GM19467 (cell line): ENCODE measurements around the gene TPSD1.
"Not testable (repeated sequence)": the region's sequence is repeated elsewhere in the genome, so short reads cannot be mapped to it uniquely, and the experiment has no call there.

Experiments
- ATAC-seq: cut with Tn5 transposase; IDR thresholded peaks from one replicate; pipeline ENCODE4 v1.9.1; 2021; ENCODE audit warnings: mild to moderate bottlenecking, moderate library complexity; ENCODE audit not compliant: unreplicated experiment

TPSD1 gene

DNA sequence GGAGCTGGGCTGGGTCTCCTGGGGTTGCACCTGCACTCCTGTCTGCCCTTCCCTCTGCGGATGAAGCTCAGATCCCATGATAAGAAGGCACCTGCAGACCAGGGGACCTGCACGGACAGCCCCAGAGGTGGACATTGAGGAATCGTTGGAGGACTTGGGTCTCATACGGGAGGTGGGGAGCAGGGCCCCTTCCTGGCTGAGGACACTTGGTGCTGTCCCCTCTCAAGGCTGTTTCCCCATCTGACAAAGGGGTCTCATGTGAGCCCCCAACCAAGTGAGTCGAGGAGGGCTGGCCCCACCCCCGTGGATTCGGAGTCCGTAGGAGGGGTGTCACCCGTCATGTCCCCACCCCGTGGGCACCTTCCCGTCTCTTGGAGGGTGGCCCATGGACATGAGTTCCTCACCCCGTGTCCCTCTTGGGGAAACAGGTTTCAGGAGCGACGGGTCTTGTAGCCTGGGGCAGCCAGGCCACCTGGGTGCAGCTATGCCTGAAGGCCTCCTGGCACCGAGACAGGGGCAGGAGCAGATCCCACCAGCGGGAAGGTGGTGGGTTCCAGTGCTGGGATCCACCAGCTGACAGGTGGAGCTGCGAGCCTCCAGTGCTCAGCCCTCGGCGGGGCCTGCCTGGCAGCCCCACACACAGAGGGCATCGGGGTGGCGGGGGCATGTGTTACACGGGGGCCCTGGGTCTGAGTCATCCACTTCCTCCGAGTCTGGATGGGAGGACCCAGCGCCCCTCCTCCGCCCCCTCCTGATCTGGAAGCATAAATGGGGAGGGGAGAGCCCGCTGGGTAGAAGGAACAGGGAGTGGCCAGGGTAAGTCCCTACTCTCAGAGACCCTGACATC is at the start of gene TPSD1:
Gene TPSD1 (plus strand): TSS at position 794 of the 847 bp plus-strand sequence. CDS start 212 bp downstream, outside the sequence.
- not testable (repeated sequence) for ATAC-seq

DNA sequence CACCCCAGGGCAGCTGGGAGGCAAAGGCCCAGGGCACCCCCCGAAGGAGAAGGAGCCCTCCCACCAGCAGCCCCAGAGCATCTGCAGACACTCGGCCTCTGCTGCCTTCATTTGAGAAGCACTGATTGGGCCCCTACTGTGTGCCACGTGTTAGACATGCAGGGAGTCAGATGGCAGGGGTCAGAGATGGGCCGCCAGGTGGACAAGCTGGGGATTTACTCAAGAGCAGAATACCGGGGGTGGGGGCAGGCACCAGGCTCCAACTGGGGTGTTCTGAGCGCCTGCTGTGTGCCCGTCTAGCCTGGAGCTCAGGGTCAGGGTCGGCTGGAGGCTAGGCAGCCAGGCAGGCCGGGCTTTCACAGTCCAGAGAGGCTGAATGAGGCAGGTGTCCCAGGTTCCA is 49.5 kb upstream of the TPSD1 start:
- no peak for ATAC-seq

DNA sequence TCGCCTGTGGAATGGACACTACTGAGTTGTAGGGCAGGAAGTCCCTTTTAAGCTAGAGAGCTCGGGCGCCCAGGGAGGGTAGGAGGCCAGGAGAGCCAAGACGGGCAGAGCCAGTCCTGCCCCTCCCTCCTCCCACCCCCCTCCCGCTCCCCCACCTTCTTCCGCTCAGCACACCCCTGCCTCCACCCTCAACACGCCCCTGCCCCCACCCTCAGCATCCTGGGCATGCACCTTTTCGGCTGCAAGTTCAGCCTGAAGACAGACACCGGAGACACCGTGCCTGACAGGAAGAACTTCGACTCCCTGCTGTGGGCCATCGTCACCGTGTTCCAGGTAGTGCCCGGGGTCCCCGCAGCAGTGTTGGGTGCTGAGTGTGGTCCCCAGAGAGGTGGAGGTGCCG is 49.1 kb upstream of the TPSD1 start:
- no peak for ATAC-seq

GRCh38 chr16:1208239-1208830 is 47.5 kb upstream of the TPSD1 start:
- ATAC-seq = no peak

DNA sequence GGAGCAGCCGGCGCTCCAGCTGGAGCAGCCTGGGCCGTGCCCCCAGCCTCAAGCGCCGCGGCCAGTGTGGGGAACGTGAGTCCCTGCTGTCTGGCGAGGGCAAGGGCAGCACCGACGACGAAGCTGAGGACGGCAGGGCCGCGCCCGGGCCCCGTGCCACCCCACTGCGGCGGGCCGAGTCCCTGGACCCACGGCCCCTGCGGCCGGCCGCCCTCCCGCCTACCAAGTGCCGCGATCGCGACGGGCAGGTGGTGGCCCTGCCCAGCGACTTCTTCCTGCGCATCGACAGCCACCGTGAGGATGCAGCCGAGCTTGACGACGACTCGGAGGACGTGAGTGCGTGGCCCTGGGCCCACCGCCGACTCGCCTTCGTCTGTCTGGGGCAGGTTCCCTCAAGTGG is 46.8 kb upstream of the TPSD1 start:
- ATAC-seq = no peak

DNA sequence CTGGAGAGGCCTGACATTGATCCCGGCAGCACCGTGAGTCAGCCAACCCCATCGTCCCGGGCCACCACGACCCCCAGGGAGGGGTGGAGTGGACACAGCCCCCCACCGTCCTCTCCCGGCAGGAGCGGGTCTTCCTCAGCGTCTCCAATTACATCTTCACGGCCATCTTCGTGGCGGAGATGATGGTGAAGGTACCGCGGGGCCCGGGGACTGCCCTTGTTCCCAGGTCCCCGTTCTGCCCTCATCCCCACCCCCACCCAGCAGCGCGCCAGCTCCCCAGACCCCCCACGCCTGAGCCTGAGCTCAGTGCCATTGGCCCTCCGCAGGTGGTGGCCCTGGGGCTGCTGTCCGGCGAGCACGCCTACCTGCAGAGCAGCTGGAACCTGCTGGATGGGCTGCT is 45.4 kb upstream of the TPSD1 start:
- no peak for ATAC-seq

DNA sequence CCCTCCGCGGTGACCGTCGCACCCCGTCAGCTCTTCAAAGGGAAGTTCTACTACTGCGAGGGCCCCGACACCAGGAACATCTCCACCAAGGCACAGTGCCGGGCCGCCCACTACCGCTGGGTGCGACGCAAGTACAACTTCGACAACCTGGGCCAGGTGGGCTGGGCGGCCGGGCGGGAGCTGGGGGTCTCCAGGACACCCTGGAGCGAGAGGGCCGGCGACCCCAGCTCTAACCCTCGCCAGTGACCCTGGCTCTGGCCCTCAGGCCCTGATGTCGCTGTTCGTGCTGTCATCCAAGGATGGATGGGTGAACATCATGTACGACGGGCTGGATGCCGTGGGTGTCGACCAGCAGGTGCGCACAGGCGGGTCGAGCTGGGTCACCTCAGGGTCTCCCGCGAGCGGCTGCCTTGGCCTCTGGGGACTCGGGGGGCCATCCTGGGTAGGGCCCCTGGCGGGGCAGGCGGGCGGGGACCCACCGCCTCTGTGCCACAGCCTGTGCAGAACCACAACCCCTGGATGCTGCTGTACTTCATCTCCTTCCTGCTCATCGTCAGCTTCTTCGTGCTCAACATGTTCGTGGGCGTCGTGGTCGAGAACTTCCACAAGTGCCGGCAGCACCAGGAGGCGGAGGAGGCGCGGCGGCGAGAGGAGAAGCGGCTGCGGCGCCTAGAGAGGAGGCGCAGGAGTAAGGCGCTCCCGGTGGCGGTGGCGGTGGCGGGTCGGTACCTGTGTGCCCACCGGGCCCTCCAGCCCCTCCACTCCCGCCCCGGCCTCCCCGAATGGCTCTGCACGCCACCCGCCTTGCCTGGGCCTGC is 44.2 kb upstream of the TPSD1 start:
- no peak for ATAC-seq

DNA sequence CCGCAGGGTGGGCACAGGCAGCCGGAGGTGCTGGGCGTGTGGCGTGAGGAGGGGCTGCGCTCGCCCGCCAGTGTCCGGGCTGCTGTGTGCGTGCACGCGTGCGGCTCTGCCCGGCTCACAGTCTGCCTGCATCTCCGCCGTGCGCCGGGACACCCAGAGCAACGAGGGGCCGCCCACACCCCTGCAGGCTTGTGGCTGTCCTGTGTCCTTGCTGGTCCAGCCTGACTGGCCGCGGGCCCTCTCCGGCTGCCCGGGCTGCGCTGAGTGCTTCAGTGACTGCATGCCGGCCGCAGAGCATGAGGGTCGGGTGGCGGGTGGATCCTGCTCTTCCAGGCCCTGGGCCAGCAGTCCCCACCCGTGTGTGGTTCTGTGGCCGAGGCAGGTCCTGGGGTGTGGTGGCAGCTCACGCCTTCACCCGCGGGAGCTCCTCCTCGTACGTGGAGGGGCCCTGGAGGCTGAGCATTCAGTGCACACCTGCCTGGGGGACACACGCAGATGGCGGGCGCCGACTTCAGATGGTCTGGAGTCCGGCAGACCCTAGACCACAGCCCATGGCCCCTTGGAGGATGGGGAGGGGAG is 43.2 kb upstream of the TPSD1 start:
- no peak for ATAC-seq

DNA sequence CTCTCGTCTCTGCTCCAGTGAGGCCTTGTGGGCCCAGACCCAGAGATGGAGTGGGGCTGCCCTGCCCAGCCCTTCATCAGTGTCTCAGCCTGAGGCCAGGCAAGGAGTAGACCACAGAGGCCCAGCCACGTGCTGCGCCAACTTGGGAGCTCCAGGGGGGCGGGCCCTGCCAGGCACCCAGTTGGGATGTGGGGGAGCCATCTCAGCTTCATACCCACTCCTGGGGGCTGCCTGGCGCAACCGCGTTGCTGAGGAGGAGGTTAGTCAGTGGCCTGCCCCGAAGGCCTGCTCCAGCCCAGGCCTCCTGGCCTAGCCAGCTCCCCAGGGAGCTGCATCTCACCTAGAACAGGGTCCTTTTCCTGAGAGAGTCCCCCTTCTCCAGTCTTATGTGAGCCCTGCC is 42.6 kb upstream of the TPSD1 start:
- ATAC-seq = no peak

- ATAC-seq = no peak
Measured at GRCh38 chr16:1213796-1214372, 42.0 kb upstream of the TPSD1 start.

GRCh38 chr16:1214719-1215118 is 41.1 kb upstream of the TPSD1 start:
- no peak for ATAC-seq

- ATAC-seq = no peak
Measured at GRCh38 chr16:1215574-1216295, 40.1 kb upstream of the TPSD1 start.

DNA sequence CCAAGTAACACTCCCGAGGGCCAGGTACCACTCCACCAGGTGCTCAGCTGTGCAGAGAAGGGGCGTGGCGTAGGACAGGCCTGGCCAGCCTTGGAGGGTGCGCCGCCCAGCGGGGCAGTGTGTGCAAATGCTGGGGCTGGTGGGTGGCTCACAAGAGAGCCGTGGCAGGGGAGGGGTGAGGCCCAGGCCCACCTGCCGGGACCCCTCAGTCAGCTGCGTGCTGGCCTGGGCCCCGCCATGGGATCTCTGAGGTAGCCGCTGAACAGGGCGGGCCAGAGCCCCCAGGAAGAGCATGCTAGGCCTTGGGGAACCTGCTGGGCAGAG is 39.6 kb upstream of the TPSD1 start:
- ATAC-seq = no peak

DNA sequence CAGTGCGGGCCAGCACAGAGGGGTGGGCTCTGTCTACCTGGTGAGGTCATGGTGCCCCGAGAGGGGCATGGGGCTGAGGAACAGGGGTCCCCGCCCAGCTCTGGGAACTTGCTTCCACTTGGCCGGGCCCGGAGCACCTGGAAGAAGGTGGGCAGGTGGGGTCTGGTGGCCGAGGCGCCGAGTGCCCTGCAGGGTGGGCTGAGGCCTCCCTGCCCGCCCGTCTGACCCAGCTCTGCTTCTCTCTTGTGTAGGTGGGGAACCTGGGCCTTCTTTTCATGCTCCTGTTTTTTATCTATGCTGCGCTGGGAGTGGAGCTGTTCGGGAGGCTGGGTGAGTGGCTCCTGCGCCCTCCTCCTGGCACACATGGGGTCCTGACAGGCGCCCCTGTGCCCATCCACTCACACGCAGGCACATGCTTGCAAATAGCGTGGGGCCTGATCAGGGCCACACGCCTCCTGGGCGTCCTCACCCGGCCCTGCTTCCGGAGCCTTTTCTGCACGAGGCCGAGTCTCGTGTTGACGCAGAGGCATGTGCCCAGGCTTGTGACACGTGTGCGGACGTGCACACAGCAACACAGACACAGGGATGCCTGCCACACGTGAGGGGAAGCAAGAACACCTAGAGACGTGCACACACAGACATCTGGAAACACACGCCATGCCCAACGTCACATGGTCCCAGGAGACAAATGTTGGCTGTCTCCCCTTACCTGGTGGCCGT is 39.0 kb upstream of the TPSD1 start:
- ATAC-seq = no peak

DNA sequence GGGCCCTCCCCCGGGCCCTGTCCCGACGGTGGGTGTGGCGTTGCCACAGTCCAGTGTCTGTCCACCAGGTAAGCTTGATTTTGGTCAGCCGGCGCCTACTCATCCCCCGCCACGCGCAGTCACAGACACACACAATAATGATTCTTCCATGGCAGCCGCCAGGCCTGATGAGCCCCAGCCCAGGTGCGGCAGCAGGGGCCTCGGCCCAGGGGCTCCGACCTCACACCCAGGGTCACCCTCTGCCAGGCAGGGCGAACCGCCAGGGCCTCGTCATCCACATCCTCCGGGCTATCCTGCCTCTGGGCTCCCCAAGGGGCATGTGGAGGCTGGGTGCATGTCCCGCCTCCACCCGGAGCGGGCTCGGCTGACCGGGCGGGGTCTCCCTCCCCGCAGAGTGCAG is 38.3 kb upstream of the TPSD1 start:
- ATAC-seq = no peak

DNA sequence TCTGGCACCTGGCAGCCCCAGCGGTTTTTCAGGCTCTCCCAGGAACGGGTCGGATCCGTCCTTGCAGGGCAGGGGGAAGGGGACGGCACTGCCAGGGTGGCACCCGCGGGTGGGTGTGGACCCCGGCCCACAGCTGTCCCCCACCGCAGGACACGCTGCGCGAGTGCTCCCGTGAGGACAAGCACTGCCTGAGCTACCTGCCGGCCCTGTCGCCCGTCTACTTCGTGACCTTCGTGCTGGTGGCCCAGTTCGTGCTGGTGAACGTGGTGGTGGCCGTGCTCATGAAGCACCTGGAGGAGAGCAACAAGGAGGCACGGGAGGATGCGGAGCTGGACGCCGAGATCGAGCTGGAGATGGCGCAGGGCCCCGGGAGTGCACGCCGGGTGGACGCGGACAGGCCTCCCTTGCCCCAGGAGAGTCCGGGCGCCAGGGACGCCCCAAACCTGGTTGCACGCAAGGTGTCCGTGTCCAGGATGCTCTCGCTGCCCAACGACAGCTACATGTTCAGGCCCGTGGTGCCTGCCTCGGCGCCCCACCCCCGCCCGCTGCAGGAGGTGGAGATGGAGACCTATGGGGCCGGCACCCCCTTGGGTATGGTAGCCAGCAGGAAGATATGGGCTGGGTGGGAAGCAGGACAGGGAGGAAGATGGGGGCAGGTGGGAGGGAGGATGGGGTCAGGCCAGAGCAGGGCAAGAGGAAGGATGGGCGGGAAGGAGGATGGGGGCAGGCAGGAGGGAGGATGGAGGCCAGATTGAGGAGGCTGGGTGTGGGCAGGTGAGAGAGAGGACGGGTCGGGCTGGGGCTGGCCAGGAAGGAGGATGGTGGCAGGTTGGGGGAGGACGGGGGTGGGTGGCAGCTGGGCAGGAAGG is 37.6 kb upstream of the TPSD1 start:
- ATAC-seq = no peak

DNA sequence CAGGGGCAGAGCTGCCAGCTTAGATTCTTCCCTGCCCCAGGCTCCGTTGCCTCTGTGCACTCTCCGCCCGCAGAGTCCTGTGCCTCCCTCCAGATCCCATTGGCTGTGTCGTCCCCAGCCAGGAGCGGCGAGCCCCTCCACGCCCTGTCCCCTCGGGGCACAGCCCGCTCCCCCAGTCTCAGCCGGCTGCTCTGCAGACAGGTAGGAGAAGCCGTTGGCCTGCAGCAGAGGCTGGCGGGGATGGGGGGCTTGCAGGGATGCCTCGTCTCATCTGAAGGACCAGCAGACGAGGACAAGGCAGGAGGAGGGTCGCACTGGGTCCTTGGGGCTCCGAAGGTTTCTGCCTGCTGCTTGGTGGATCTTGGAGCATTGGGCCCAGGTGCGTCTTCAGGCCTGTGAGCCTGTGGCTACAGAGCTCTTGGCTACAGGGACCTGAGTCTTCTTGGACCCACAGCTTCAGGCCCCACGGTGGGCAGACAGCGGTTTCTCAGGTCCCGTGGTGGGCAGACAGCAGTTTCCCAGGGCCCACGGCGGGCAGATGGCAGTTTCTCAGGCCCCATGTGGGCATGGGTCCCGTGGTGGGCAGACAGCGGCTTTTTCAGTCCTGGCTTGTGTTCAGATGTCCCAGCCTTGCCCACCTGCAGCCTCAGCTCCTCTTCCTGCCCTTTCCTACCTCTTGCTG is 36.8 kb upstream of the TPSD1 start:
- no peak for ATAC-seq

- ATAC-seq = no peak
Measured at GRCh38 chr16:1220098-1220728, 35.7 kb upstream of the TPSD1 start.
